ENCODE measurements around the gene SMCO1.

The SMCO1 gene

DNA sequence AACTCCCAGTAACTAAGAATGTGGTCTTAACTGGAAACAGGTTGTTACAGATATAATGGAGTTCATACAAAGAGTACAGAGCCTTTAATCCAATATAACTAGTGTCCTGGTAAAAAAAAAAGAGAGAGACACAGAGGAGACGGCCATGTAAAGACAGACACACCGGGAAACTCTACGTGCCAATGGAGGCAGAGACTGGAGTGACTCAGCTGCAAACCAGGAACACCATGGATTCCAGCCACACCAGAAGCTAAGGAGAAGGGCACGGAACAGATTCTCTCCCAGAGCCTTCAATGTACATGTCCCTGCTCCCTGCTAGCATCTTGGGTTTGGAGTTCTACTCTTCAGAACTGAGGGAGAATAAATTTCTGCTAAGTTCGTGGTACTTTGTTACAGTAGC, 16.1 kb downstream of the SMCO1 start:
- peaks cover 10% of the 10 kb centered on the region; the same call in 1 of the 2 replicates for H4K20me1 ChIP-seq (ENCODE audit: low read depth, low read length)
- no peaks in the 10 kb centered on the region for H3K9me2 ChIP-seq (replicated peaks; ENCODE audit: insufficient read depth, low read length)
- no peak overlapping the region for H3K4me3 ChIP-seq (ENCODE audit: insufficient read depth, low read length, poor library complexity, severe bottlenecking)
- no peak for TF ChIP-seq CTCF (IDR thresholded peaks at IDR 0.05; ENCODE audit: insufficient read depth, low read length, poor library complexity, severe bottlenecking)
- no peak for TF ChIP-seq EZH2phosphoT487 (conservative IDR thresholded peaks at IDR 0.05; ENCODE audit: low read length)
- H3K27me3 ChIP-seq (ENCODE audit: low read length), result no peaks in the 10 kb centered on the region
- no peak overlapping the region for H2AFZ ChIP-seq (ENCODE audit: low read depth, low read length, severe bottlenecking)
- H3K79me2 ChIP-seq (ENCODE audit: insufficient read depth, low read length), result peaks cover 93% of the 10 kb centered on the region
- H3K36me3 ChIP-seq (ENCODE audit: low read length), result peaks cover 14% of the 10 kb centered on the region; the same call in 1 of the 2 replicates
- no peaks in the 10 kb centered on the region for H3K9me3 ChIP-seq (ENCODE audit: insufficient read depth, low read length)
- H3K27ac ChIP-seq (ENCODE audit: low read depth, low read length), result no peak overlapping the region
- H3F3A ChIP-seq (ENCODE audit: insufficient read depth), result peaks cover 4% of the 10 kb centered on the region
- H3K9ac ChIP-seq (ENCODE audit: low read length), result no peak overlapping the region
- H3K4me2 ChIP-seq (ENCODE audit: low read depth, low read length, poor library complexity, severe bottlenecking), result peak overlapping the region; percentile 90

- H3K9ac ChIP-seq (ENCODE audit: low read length), result no peak overlapping the region
- TF ChIP-seq EZH2phosphoT487 (conservative IDR thresholded peaks at IDR 0.05; ENCODE audit: low read length) (no peak), CTCF (IDR thresholded peaks at IDR 0.05; ENCODE audit: insufficient read depth, low read length, poor library complexity, severe bottlenecking) (no peak)
- no peaks in the 10 kb centered on the region for H3K27me3 ChIP-seq (ENCODE audit: low read length)
- no peaks in the 10 kb centered on the region for H3K9me3 ChIP-seq (ENCODE audit: insufficient read depth, low read length)
- H4K20me1 ChIP-seq (ENCODE audit: low read depth, low read length), result peaks cover 10% of the 10 kb centered on the region; the same call in 1 of the 2 replicates
- peaks cover 100% of the 10 kb centered on the region for H3K79me2 ChIP-seq (ENCODE audit: insufficient read depth, low read length)
- peaks cover 14% of the 10 kb centered on the region; the same call in 1 of the 2 replicates for H3K36me3 ChIP-seq (ENCODE audit: low read length)
- peaks cover 3% of the 10 kb centered on the region for H3F3A ChIP-seq (ENCODE audit: insufficient read depth)
- H2AFZ ChIP-seq (ENCODE audit: low read depth, low read length, severe bottlenecking), result no peak overlapping the region
- H3K4me2 ChIP-seq (ENCODE audit: low read depth, low read length, poor library complexity, severe bottlenecking), result no peak overlapping the region
- no peak overlapping the region for H3K4me3 ChIP-seq (ENCODE audit: insufficient read depth, low read length, poor library complexity, severe bottlenecking)
- H3K27ac ChIP-seq (ENCODE audit: low read depth, low read length), result no peak overlapping the region
- H3K9me2 ChIP-seq (replicated peaks; ENCODE audit: insufficient read depth, low read length), result no peaks in the 10 kb centered on the region
Measured at GRCh38 chr3:196498297-196498696, 16.8 kb downstream of the SMCO1 start.

- Histone ChIP-seq H3K4me2 (ENCODE audit: low read depth, low read length, poor library complexity, severe bottlenecking) (no peak overlapping the region), H3K9me3 (ENCODE audit: insufficient read depth, low read length) (no peaks in the 10 kb centered on the region), H3K4me3 (ENCODE audit: insufficient read depth, low read length, poor library complexity, severe bottlenecking) (no peak overlapping the region), H3K79me2 (ENCODE audit: insufficient read depth, low read length) (peaks cover 99% of the 10 kb centered on the region), H4K20me1 (ENCODE audit: low read depth, low read length) (peaks cover 26% of the 10 kb centered on the region), H3K27ac (ENCODE audit: low read depth, low read length) (no peak overlapping the region), H3K9ac (ENCODE audit: low read length) (no peak overlapping the region), H3K27me3 (ENCODE audit: low read length) (no peaks in the 10 kb centered on the region), H3K36me3 (ENCODE audit: low read length) (peaks cover 14% of the 10 kb centered on the region; the same call in 1 of the 2 replicates), H3F3A (ENCODE audit: insufficient read depth) (no peaks in the 10 kb centered on the region), H2AFZ (ENCODE audit: low read depth, low read length, severe bottlenecking) (no peak overlapping the region), H3K9me2 (replicated peaks; ENCODE audit: insufficient read depth, low read length) (no peaks in the 10 kb centered on the region)
- TF ChIP-seq EZH2phosphoT487 (conservative IDR thresholded peaks at IDR 0.05; ENCODE audit: low read length), result no peak
Measured at GRCh38 chr3:196496183-196496582, 19.0 kb downstream of the SMCO1 start.

DNA sequence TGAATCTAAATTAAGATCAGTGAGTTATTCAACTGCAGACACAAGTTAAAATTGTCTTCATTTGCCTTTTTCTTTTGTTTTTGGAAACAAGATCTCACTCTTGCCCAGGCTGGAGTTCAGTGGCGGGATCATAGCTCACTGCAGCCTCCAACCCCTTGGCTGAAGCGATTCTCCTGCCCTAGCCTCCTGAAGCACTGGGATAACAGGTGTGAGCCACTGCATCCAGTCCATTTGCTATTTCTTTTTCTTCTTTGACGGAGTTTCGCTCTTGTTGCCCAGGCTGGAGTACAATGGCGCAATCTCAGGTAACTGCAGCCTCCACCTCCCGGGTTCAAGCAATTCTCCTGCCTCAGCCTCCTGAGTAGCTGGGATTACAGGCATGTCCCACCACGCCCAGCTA, 21.9 kb downstream of the SMCO1 start:
- Histone ChIP-seq H3K4me3 (ENCODE audit: insufficient read depth, low read length, poor library complexity, severe bottlenecking) (no peak overlapping the region), H3K27ac (ENCODE audit: low read depth, low read length) (no peak overlapping the region), H3F3A (ENCODE audit: insufficient read depth) (no peaks in the 10 kb centered on the region), H3K4me2 (ENCODE audit: low read depth, low read length, poor library complexity, severe bottlenecking) (no peak overlapping the region), H4K20me1 (ENCODE audit: low read depth, low read length) (peaks cover 32% of the 10 kb centered on the region), H3K9me3 (ENCODE audit: insufficient read depth, low read length) (no peaks in the 10 kb centered on the region), H3K79me2 (ENCODE audit: insufficient read depth, low read length) (peaks cover 99% of the 10 kb centered on the region), H3K27me3 (ENCODE audit: low read length) (no peaks in the 10 kb centered on the region), H3K9ac (ENCODE audit: low read length) (no peak overlapping the region), H2AFZ (ENCODE audit: low read depth, low read length, severe bottlenecking) (no peak overlapping the region), H3K9me2 (replicated peaks; ENCODE audit: insufficient read depth, low read length) (no peaks in the 10 kb centered on the region), H3K36me3 (ENCODE audit: low read length) (peaks cover 16% of the 10 kb centered on the region; the same call in 1 of the 2 replicates)
- TF ChIP-seq EZH2phosphoT487 (conservative IDR thresholded peaks at IDR 0.05; ENCODE audit: low read length) (no peak), CTCF (IDR thresholded peaks at IDR 0.05; ENCODE audit: insufficient read depth, low read length, poor library complexity, severe bottlenecking) (no peak)
